HCT116 (cell line): Measurements from ENCODE around the gene PRKN. TPM values are rescaled to one million over a fixed set of nuclear protein-coding genes. Genes with fewer than 3 reads are reported as not detected.

Experiments
- ATAC-seq: fragments of 200-7000 bp; cut with Tn5 transposase; 2 replicates; pipeline ENCODE4 v1.9.1; 2020; ENCODE audit warnings: mild to moderate bottlenecking, moderate library complexity
- BruUV-seq: library from RNA; stranded (reverse); fragments of 400-500 nt; replicated peaks from 2 replicates; lab custom pipeline; 2021; lab: Mats Ljungman, UMichigan
- CTCF ChIA-PET: fragments of 300-600 bp; sonication (Branson Sonifier 250); formaldehyde crosslinking; loops from one replicate; lab custom pipeline; 2021; ENCODE audit warnings: antibody characterized with exemption; lab: Charles Lee
- POLR2A ChIA-PET: fragments of 300-600, 350-600 bp; sonication (Branson Sonifier 250); formaldehyde crosslinking; loops from one replicate; lab custom pipeline; 2021; ENCODE audit warnings: antibody characterized with exemption; lab: Charles Lee
- RAD21 ChIA-PET, 2 experiments: fragments of 300-600 bp; sonication (Branson Sonifier 250); formaldehyde crosslinking; loops; one replicate each; lab custom pipeline; 2023; ENCODE audit warnings: low total read pairs in 2 of 2; ENCODE audit not compliant: uncharacterized antibody in 2 of 2, unreplicated experiment in 2 of 2, low non-redundant PET in 1 of 2; lab: Charles Lee
- DNase-seq: peaks from one replicate; pipeline ENCODE4 v3.0.0-alpha.2; 2010; ENCODE audit warnings: low read depth, low spot score
- H2AFZ ChIP-seq: fragments of 200-600 bp; shearing (Covaris generic), sonication (generic); 2 replicates; pipeline ENCODE4 v1.6.1; 2017; ENCODE audit warnings: low read depth, mixed run types, mixed read lengths, antibody characterized with exemption, low read length; ENCODE audit not compliant: poor library complexity, severe bottlenecking
- H3K27ac ChIP-seq: 2 replicates; pipeline ENCODE4 v1.5.1; 2012; ENCODE audit warnings: low read depth, low read length
- H3K27me3 ChIP-seq: fragments of 200-600 bp; sonication (generic); 2 replicates; pipeline ENCODE4 v1.6.1; 2016; ENCODE audit warnings: mixed run types, low read length, mixed read lengths; ENCODE audit not compliant: insufficient read depth
- H3K36me3 ChIP-seq, 2 experiments: fragments of 200-500 bp in 1 of 2; fragments of 200-600 bp in 1 of 2; sonication (Bioruptor generic) in 1 of 2; sonication (generic) in 1 of 2; 2 replicates each; pipeline versions ENCODE4 v1.5.1 to v1.6.1; 2014 to 2016; ENCODE audit warnings: low read length in 2 of 2, inconsistent platforms in 1 of 2, mixed read lengths in 1 of 2, mixed run types in 1 of 2; ENCODE audit not compliant: insufficient read depth in 2 of 2, control insufficient read depth in 1 of 2
- H3K4me1 ChIP-seq, 2 experiments: fragments of 200-600 bp in 1 of 2; sonication (generic) in 1 of 2; 2 replicates each; pipeline versions ENCODE4 v1.5.1 to v1.6.1; 2012 to 2017; ENCODE audit warnings: low read length in 2 of 2, inconsistent platforms in 1 of 2, mild to moderate bottlenecking in 1 of 2, mixed read lengths in 1 of 2, mixed run types in 1 of 2, moderate library complexity in 1 of 2; ENCODE audit not compliant: insufficient read depth in 2 of 2, control insufficient read depth in 1 of 2
- H3K4me2 ChIP-seq: fragments of 200-600 bp; sonication (generic); 2 replicates; pipeline ENCODE4 v1.6.1; 2017; ENCODE audit warnings: mixed run types, low read length, mixed read lengths
- H3K4me3 ChIP-seq, 2 experiments: fragments of 200-600 bp in 1 of 2; sonication (generic) in 1 of 2; replicated peaks in 1 of 2; 2 replicates each; pipeline ENCODE4 v1.5.1; 2011 to 2016; ENCODE audit warnings: low read length in 2 of 2, control low read depth in 1 of 2, low read depth in 1 of 2, mild to moderate bottlenecking in 1 of 2, mixed read lengths in 1 of 2, mixed run types in 1 of 2
- H3K79me2 ChIP-seq: fragments of 200-600 bp; sonication (generic); 2 replicates; pipeline ENCODE4 v1.6.1; 2017; ENCODE audit warnings: mild to moderate bottlenecking, mixed run types, low read length, moderate library complexity, mixed read lengths; ENCODE audit not compliant: insufficient read depth
- H3K9ac ChIP-seq: fragments of 200-600 bp; sonication (generic); 2 replicates; pipeline ENCODE4 v1.6.1; 2016; ENCODE audit warnings: low read length, mixed read lengths
- H3K9me2 ChIP-seq: fragments of 200-600 bp; sonication (generic), shearing (Covaris generic); 2 replicates; pipeline ENCODE4 v1.6.1; 2017; ENCODE audit warnings: mixed run types, mild to moderate bottlenecking, moderate library complexity; ENCODE audit not compliant: insufficient read depth
- H3K9me3 ChIP-seq, 2 experiments: fragments of 200-500 bp in 1 of 2; fragments of 200-600 bp in 1 of 2; sonication (Bioruptor generic) in 1 of 2; sonication (generic) in 1 of 2; 2 replicates each; pipeline ENCODE4 v1.6.1; 2014 to 2017; ENCODE audit warnings: low read length in 2 of 2, mixed read lengths in 2 of 2, inconsistent platforms in 1 of 2, low read depth in 1 of 2, mild to moderate bottlenecking in 1 of 2, mixed run types in 1 of 2, moderate library complexity in 1 of 2; ENCODE audit not compliant: control insufficient read depth in 1 of 2, insufficient read depth in 1 of 2
- H4K20me1 ChIP-seq: fragments of 200-600 bp; sonication (generic), shearing (Covaris generic); 2 replicates; pipeline ENCODE4 v1.6.1; 2017; ENCODE audit warnings: mixed run types, mild to moderate bottlenecking, moderate library complexity; ENCODE audit not compliant: insufficient read depth
- CBX3 ChIP-seq: IDR thresholded peaks from 2 replicates; pipeline ENCODE4 v1.6.1; 2012; ENCODE audit warnings: low read depth
- CEBPB ChIP-seq: IDR thresholded peaks from 2 replicates; pipeline ENCODE4 v1.6.1; 2012; ENCODE audit warnings: low read depth
- EGR1 ChIP-seq: IDR thresholded peaks from 2 replicates; pipeline ENCODE4 v1.6.1; 2012; ENCODE audit warnings: low read depth
- ELF1 ChIP-seq: IDR thresholded peaks from 2 replicates; pipeline ENCODE4 v1.6.1; 2012; ENCODE audit warnings: low read depth, borderline replicate concordance
- EZH2 ChIP-seq: fragments of 200-600 bp; sonication (generic); IDR thresholded peaks from 2 replicates; pipeline ENCODE4 v1.6.1; 2017; ENCODE audit warnings: antibody characterized with exemption, mixed run types
- EZH2phosphoT487 ChIP-seq: fragments of 200-600 bp; IDR thresholded peaks from 2 replicates; pipeline ENCODE4 v1.6.1; 2018; ENCODE audit warnings: antibody characterized with exemption, borderline replicate concordance
- FOSL1 ChIP-seq: IDR thresholded peaks from 2 replicates; pipeline ENCODE4 v1.6.1; 2012; ENCODE audit warnings: low read depth
- JUND ChIP-seq: IDR thresholded peaks from 2 replicates; pipeline ENCODE4 v1.6.1; 2012
- POLR2A ChIP-seq: IDR thresholded peaks from 2 replicates; pipeline ENCODE4 v1.7.0; 2011; ENCODE audit warnings: borderline replicate concordance; ENCODE audit not compliant: insufficient read depth, insufficient read length; ENCODE audit errors: extremely low read depth
- POLR2AphosphoS5 ChIP-seq: IDR thresholded peaks from 2 replicates; pipeline ENCODE4 v1.6.1; 2011; ENCODE audit warnings: mild to moderate bottlenecking, low read depth, low read length, moderate library complexity
- RAD21 ChIP-seq: IDR thresholded peaks from 2 replicates; pipeline ENCODE4 v1.6.1; 2012; ENCODE audit warnings: low read depth, mild to moderate bottlenecking
- SRF ChIP-seq: IDR thresholded peaks from 2 replicates; pipeline ENCODE4 v1.6.1; 2012; ENCODE audit warnings: low read depth
- TCF7L2 ChIP-seq: IDR thresholded peaks from 2 replicates; pipeline ENCODE4 v1.7.0; 2011; ENCODE audit warnings: borderline replicate concordance, inconsistent platforms; ENCODE audit not compliant: insufficient read depth, insufficient read length; ENCODE audit errors: extremely low read depth
- YY1 ChIP-seq: IDR thresholded peaks from 2 replicates; pipeline ENCODE4 v1.6.1; 2011; ENCODE audit warnings: low read length, low read depth, moderate library complexity, mild to moderate bottlenecking; ENCODE audit not compliant: insufficient replicate concordance; ENCODE audit errors: extremely low read depth
- ZFX ChIP-seq: fragments of 450-650 bp; IDR thresholded peaks from 2 replicates; pipeline ENCODE4 v1.6.1; 2017
- ZNF274 ChIP-seq: fragments of 200-500 bp; sonication (Bioruptor generic); IDR thresholded peaks from 2 replicates; pipeline ENCODE4 v1.6.1; 2014; ENCODE audit warnings: mild to moderate bottlenecking, low read depth, low read length, inconsistent platforms
- intact Hi-C: fragments of 100-400 bp; cut with micrococcal nuclease; formaldehyde crosslinking; loops from 2 replicates; pipeline ENCODE4 v1.10.0; 2022
- total RNA-seq: library from RNA; stranded (reverse); gene quantifications from one replicate; pipeline ENCODE4 v1.2.1, GENCODE V29; 2021; ENCODE audit not compliant: unreplicated experiment
- TF ChIP-seq, protein P1 (sequence below): IDR thresholded peaks from 2 replicates; pipeline ENCODE4 v1.6.1; 2012
- TF ChIP-seq, protein P2 (sequence below): IDR thresholded peaks from 2 replicates; pipeline ENCODE4 v1.6.1; 2012; ENCODE audit warnings: low read depth
- TF ChIP-seq, protein P3 (sequence below): IDR thresholded peaks from 2 replicates; pipeline ENCODE4 v1.6.1; 2011; ENCODE audit warnings: mild to moderate bottlenecking, low read length, moderate library complexity; ENCODE audit not compliant: insufficient replicate concordance; ENCODE audit errors: extremely low read depth

Gene PRKN
- total RNA-seq, 1 experiment from 2014 or later: 2.6 TPM

DNA sequence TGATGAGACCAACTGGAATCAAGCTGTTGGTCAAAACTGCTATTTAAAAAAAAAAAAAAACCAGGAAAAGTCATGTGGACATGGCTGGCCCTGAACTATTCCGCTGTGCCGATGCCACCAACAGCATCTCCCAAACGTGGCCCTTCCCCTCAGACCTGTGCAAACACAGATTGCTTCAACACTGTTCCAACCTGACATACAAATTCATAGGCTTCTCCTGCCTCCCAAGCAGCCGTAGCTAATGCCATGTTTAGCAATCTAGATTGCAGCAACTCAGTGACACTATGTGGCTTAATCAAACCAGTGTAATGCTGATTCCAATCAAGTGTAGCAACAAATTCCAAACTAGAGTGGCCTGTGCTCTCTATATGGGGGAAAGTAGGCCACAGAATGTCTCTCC lies 16.2 kb downstream of the PRKN start:
- ChIA-PET RAD21 (no interaction called here), POLR2A (no interaction called here), CTCF (no interaction called here)
- intact Hi-C loops: no loop called here
- Histone ChIP-seq H3K27ac (no peak overlapping the region), H3K4me2 (no peak overlapping the region), H3K79me2 (no peaks in the 10 kb centered on the region), H3K9me3 (peaks cover 0 to 1% of the 10 kb centered on the region in 2 experiments; a peak in 1 of 4 replicates), H3K4me1 (no peaks in the 10 kb centered on the region), H4K20me1 (no peaks in the 10 kb centered on the region), H3K9me2 (no peaks in the 10 kb centered on the region), H3K4me3 (no peak overlapping the region), H3K27me3 (no peaks in the 10 kb centered on the region), H3K36me3 (no peaks in the 10 kb centered on the region), H3K9ac (no peak overlapping the region), H2AFZ (no peak overlapping the region)
- no peak for DNase-seq
- ATAC-seq: no peak
- TF ChIP-seq ZNF274 (no peak), EZH2phosphoT487 (no peak), YY1 (no peak), TCF7L2 (no peak), CBX3 (no peak), POLR2AphosphoS5 (no peak), ZFX (no peak), CEBPB (no peak), POLR2A (no peak), ELF1 (no peak), FOSL1 (no peak), EZH2 (no peak), RAD21 (no peak), SRF (no peak), JUND (no peak), EGR1 (no peak)
- TF ChIP-seq, protein P1, sequence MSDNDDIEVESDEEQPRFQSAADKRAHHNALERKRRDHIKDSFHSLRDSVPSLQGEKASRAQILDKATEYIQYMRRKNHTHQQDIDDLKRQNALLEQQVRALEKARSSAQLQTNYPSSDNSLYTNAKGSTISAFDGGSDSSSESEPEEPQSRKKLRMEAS: no peak
- TF ChIP-seq, protein P2, sequence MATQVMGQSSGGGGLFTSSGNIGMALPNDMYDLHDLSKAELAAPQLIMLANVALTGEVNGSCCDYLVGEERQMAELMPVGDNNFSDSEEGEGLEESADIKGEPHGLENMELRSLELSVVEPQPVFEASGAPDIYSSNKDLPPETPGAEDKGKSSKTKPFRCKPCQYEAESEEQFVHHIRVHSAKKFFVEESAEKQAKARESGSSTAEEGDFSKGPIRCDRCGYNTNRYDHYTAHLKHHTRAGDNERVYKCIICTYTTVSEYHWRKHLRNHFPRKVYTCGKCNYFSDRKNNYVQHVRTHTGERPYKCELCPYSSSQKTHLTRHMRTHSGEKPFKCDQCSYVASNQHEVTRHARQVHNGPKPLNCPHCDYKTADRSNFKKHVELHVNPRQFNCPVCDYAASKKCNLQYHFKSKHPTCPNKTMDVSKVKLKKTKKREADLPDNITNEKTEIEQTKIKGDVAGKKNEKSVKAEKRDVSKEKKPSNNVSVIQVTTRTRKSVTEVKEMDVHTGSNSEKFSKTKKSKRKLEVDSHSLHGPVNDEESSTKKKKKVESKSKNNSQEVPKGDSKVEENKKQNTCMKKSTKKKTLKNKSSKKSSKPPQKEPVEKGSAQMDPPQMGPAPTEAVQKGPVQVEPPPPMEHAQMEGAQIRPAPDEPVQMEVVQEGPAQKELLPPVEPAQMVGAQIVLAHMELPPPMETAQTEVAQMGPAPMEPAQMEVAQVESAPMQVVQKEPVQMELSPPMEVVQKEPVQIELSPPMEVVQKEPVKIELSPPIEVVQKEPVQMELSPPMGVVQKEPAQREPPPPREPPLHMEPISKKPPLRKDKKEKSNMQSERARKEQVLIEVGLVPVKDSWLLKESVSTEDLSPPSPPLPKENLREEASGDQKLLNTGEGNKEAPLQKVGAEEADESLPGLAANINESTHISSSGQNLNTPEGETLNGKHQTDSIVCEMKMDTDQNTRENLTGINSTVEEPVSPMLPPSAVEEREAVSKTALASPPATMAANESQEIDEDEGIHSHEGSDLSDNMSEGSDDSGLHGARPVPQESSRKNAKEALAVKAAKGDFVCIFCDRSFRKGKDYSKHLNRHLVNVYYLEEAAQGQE: no peak
- TF ChIP-seq, protein P3, sequence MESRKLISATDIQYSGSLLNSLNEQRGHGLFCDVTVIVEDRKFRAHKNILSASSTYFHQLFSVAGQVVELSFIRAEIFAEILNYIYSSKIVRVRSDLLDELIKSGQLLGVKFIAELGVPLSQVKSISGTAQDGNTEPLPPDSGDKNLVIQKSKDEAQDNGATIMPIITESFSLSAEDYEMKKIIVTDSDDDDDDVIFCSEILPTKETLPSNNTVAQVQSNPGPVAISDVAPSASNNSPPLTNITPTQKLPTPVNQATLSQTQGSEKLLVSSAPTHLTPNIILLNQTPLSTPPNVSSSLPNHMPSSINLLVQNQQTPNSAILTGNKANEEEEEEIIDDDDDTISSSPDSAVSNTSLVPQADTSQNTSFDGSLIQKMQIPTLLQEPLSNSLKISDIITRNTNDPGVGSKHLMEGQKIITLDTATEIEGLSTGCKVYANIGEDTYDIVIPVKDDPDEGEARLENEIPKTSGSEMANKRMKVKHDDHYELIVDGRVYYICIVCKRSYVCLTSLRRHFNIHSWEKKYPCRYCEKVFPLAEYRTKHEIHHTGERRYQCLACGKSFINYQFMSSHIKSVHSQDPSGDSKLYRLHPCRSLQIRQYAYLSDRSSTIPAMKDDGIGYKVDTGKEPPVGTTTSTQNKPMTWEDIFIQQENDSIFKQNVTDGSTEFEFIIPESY: no peak
- no TSS peak for BruUV-seq
